D721Med (cell line): ENCODE measurements around the gene DTX2.
"Not testable (repeated sequence)": the region's sequence is repeated elsewhere in the genome, so short reads cannot be mapped to it uniquely, and the experiment has no call there.

Source experiments
- DNase-seq: peaks from one replicate; pipeline ENCODE4 v3.0.0; 2011; ENCODE audit warnings: low spot score; ENCODE audit not compliant: insufficient read length
- FAIRE-seq: peaks from 2 replicates; lab custom pipeline; 2011; peaks lifted over from hg19 to GRCh38; lab: Jason Lieb, UNC
- CTCF ChIP-seq: IDR thresholded peaks from 2 replicates; pipeline ENCODE4 v1.5.1; 2012; ENCODE audit warnings: mild to moderate bottlenecking, control low read depth; ENCODE audit not compliant: insufficient read depth; ENCODE audit errors: missing control alignments

Gene DTX2

GRCh38 chr7:76437873-76438272 lies 23.6 kb upstream of the DTX2 start:
- not testable (repeated sequence) for DNase-seq, FAIRE-seq
- peak; percentile 64 for TF ChIP-seq CTCF

GRCh38 chr7:76439120-76439888 lies 22.2 kb upstream of the DTX2 start:
- DNase-seq, FAIRE-seq: not testable (repeated sequence)

- not testable (repeated sequence) for FAIRE-seq
Measured at GRCh38 chr7:76440404-76440803, 21.1 kb upstream of the DTX2 start.

GRCh38 chr7:76441792-76442191 lies 19.7 kb upstream of the DTX2 start:
- not testable (repeated sequence) for FAIRE-seq, DNase-seq

More at GRCh38 chr7:76440404-76440803, 21.1 kb upstream of the DTX2 start:
- not testable (repeated sequence) for DNase-seq

GRCh38 chr7:76442664-76443446 lies 18.7 kb upstream of the DTX2 start:
- not testable (repeated sequence) for DNase-seq

GRCh38 chr7:76443846-76444245 lies 17.7 kb upstream of the DTX2 start:
- FAIRE-seq, DNase-seq: not testable (repeated sequence)

More at GRCh38 chr7:76442664-76443446, 18.7 kb upstream of the DTX2 start:
- not testable (repeated sequence) for FAIRE-seq

GRCh38 chr7:76445577-76446008 lies 15.9 kb upstream of the DTX2 start:
- DNase-seq, FAIRE-seq: not testable (repeated sequence)

- not testable (repeated sequence) for DNase-seq, FAIRE-seq
Measured at GRCh38 chr7:76457017-76457416, 4.5 kb upstream of the DTX2 start.

- not testable (repeated sequence) for DNase-seq, FAIRE-seq
Measured at GRCh38 chr7:76458504-76458903, 3.0 kb upstream of the DTX2 start.

- not testable (repeated sequence) for DNase-seq, FAIRE-seq
Measured at GRCh38 chr7:76460767-76461166, 742 bp upstream of the DTX2 start.

- DNase-seq, FAIRE-seq: not testable (repeated sequence)
Measured at GRCh38 chr7:76462271-76462882, 868 bp downstream of the DTX2 start.

GRCh38 chr7:76464959-76465358 lies 3.5 kb downstream of the DTX2 start:
- not testable (repeated sequence) for DNase-seq, FAIRE-seq

- not testable (repeated sequence) for DNase-seq, FAIRE-seq
Measured at GRCh38 chr7:76465950-76466349, 4.4 kb downstream of the DTX2 start.

- FAIRE-seq, DNase-seq: not testable (repeated sequence)
Measured at GRCh38 chr7:76467743-76468404, 6.4 kb downstream of the DTX2 start.

GRCh38 chr7:76471556-76472221 lies 10.2 kb downstream of the DTX2 start:
- not testable (repeated sequence) for FAIRE-seq, DNase-seq

- DNase-seq, FAIRE-seq: not testable (repeated sequence)
Measured at GRCh38 chr7:76473097-76473496, 11.6 kb downstream of the DTX2 start.

GRCh38 chr7:76476280-76476679 lies 14.8 kb downstream of the DTX2 start:
- DNase-seq, FAIRE-seq: not testable (repeated sequence)
